ENCODE results near the gene ADCY10. TPM values are rescaled to one million over a fixed set of nuclear protein-coding genes. Genes with fewer than 3 reads are reported as not detected.
"Not testable (repeated sequence)": the region's sequence is repeated elsewhere in the genome, so short reads cannot be mapped to it uniquely, and the experiment has no call there.

Gene ADCY10
- total RNA-seq, 4 donors from 2014 or later: not detected

- no peak overlapping the region for H3K27ac ChIP-seq
- H3K9me3 ChIP-seq: no peaks in the 10 kb centered on the region
- H3K4me3 ChIP-seq: no peak overlapping the region
- DNase-seq (ENCODE audit: low spot score in 2 of 2): no peak
- 99% methylated on average over 7 of the region's 7 CpGs for WGBS
- TF ChIP-seq POLR2A (IDR thresholded peaks at IDR 0.05) (no peak), CTCF (IDR thresholded peaks at IDR 0.05) (no peak), POLR2AphosphoS5 (IDR thresholded peaks at IDR 0.05) (no peak), EP300 (IDR thresholded peaks at IDR 0.05) (no peak)
- no peaks in the 10 kb centered on the region for H3K36me3 ChIP-seq
- H3K27me3 ChIP-seq: no peaks in the 10 kb centered on the region
- H3K4me1 ChIP-seq: no peaks in the 10 kb centered on the region
Measured at GRCh38 chr1:167878372-167879160, 35.4 kb downstream of the ADCY10 start.

- over 99% methylated on average over 3 of the region's 3 CpGs for WGBS
- no peak overlapping the region for H3K27ac ChIP-seq
- no peaks in the 10 kb centered on the region for H3K36me3 ChIP-seq
- H3K27me3 ChIP-seq: no peaks in the 10 kb centered on the region
- H3K4me1 ChIP-seq: no peaks in the 10 kb centered on the region
- no peaks in the 10 kb centered on the region for H3K9me3 ChIP-seq
- no peak for DNase-seq (ENCODE audit: low spot score in 2 of 2)
- no peak overlapping the region for H3K4me3 ChIP-seq
- TF ChIP-seq POLR2A (IDR thresholded peaks at IDR 0.05): no peak
- no peak for TF ChIP-seq EP300 (IDR thresholded peaks at IDR 0.05)
- no peak for TF ChIP-seq CTCF (IDR thresholded peaks at IDR 0.05)
- no peak for TF ChIP-seq POLR2AphosphoS5 (IDR thresholded peaks at IDR 0.05)
Measured at GRCh38 chr1:167876597-167877175, 37.2 kb downstream of the ADCY10 start.

- no peak for DNase-seq (ENCODE audit: low spot score in 2 of 2)
- TF ChIP-seq POLR2A (IDR thresholded peaks at IDR 0.05): no peak
- TF ChIP-seq CTCF (IDR thresholded peaks at IDR 0.05): no peak
- TF ChIP-seq EP300 (IDR thresholded peaks at IDR 0.05): no peak
- no peak for TF ChIP-seq POLR2AphosphoS5 (IDR thresholded peaks at IDR 0.05)
- no peak overlapping the region for H3K27ac ChIP-seq
- no peaks in the 10 kb centered on the region for H3K27me3 ChIP-seq
- H3K4me3 ChIP-seq: no peak overlapping the region
- H3K9me3 ChIP-seq: no peaks in the 10 kb centered on the region
- no peaks in the 10 kb centered on the region for H3K36me3 ChIP-seq
- no peaks in the 10 kb centered on the region for H3K4me1 ChIP-seq
Measured at GRCh38 chr1:167871331-167871730, 42.6 kb downstream of the ADCY10 start.

- not testable (repeated sequence) for H3K27me3 ChIP-seq; H3K4me3 ChIP-seq; DNase-seq (ENCODE audit: low spot score in 2 of 2); H3K36me3 ChIP-seq; H3K27ac ChIP-seq; H3K4me1 ChIP-seq; H3K9me3 ChIP-seq
- 73% methylated on average over 16 of the region's 16 CpGs for WGBS
Measured at GRCh38 chr1:167869157-167870001, 44.6 kb downstream of the ADCY10 start.

- H3K4me3 ChIP-seq; DNase-seq (ENCODE audit: low spot score in 2 of 2); H3K27ac ChIP-seq; H3K27me3 ChIP-seq; H3K9me3 ChIP-seq; H3K4me1 ChIP-seq; H3K36me3 ChIP-seq: not testable (repeated sequence)
- WGBS: 97% methylated on average over 8 of the region's 8 CpGs
Measured at GRCh38 chr1:167866739-167867414, 47.1 kb downstream of the ADCY10 start.

- H3K36me3 ChIP-seq; H3K9me3 ChIP-seq; H3K27me3 ChIP-seq; H3K4me1 ChIP-seq; H3K27ac ChIP-seq; DNase-seq (ENCODE audit: low spot score in 2 of 2); H3K4me3 ChIP-seq: not testable (repeated sequence)
- WGBS: 94% methylated on average over 2 of the region's 2 CpGs
Measured at GRCh38 chr1:167866326-167866725, 47.6 kb downstream of the ADCY10 start.

- not testable (repeated sequence) for DNase-seq (ENCODE audit: low spot score in 2 of 2); H3K27me3 ChIP-seq; H3K9me3 ChIP-seq; H3K27ac ChIP-seq; H3K4me1 ChIP-seq; H3K4me3 ChIP-seq; H3K36me3 ChIP-seq
- 95% methylated on average over 10 of the region's 10 CpGs for WGBS
Measured at GRCh38 chr1:167865804-167866308, 48.1 kb downstream of the ADCY10 start.

GRCh38 chr1:167865193-167865592 is 48.7 kb downstream of the ADCY10 start:
- not testable (repeated sequence) for H3K36me3 ChIP-seq; H3K27ac ChIP-seq; H3K9me3 ChIP-seq; H3K4me3 ChIP-seq; DNase-seq (ENCODE audit: low spot score in 2 of 2); H3K27me3 ChIP-seq; H3K4me1 ChIP-seq
